ENCODE results near the gene SCN3B.

Gene SCN3B

GRCh38 chr11:123654566-123655081 lies at the start of gene SCN3B:
SCN3B (minus strand) TSS chr11:123654624; CDS start chr11:123653801, 823 bp downstream.
- peak in 3 of 6 experiments; percentile 3 to 9 (median 4) for DNase-seq

DNA sequence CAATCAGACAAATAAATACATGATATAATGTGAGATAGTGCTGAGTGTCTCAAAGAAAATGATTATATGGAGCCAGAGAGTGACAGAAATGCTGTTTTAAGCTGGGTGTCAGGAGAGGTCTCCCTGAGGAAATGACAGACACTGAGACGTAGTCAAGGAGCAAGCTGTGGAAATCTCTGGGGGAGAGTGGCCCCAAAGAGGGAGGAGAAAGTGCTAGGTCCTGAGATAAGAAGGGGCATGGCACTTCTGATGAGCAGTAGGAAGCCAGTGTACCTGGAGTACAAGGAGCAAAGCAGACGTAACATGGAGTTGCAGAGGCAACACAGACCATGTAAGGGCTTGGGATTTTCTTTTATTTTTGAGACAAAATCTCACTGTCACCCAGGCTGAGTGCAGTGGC lies 48.3 kb upstream of the SCN3B start:
- no peak for DNase-seq

GRCh38 chr11:123702139-123702538 lies 47.7 kb upstream of the SCN3B start:
- no peak for DNase-seq

DNA sequence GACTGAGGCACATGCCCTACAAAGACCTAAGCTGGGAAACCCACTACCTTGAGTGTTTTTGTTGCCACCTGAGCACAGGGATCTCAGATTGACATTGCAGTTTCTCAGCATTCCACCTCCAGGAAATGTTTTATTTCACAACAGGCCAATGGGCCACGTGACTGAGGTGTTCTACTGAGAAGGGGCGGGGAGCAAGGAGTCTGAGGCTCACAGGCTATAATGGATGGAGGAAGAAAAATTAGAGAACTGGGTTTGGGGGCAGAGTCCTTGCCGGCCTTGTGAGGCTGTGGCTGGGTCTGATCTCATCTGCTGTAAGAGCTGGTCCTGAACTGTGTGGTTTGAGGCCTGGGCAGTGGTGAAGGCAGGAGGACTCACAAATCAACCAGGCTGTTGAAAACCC lies 46.3 kb upstream of the SCN3B start:
- DNase-seq = no peak

GRCh38 chr11:123698546-123699127 lies 44.2 kb upstream of the SCN3B start:
- DNase-seq = no peak

GRCh38 chr11:123696183-123696582 lies 41.8 kb upstream of the SCN3B start:
- no peak for DNase-seq

- no peak for DNase-seq
Measured at GRCh38 chr11:123695231-123695630, 40.8 kb upstream of the SCN3B start.

- DNase-seq = no peak
Measured at GRCh38 chr11:123694551-123694950, 40.1 kb upstream of the SCN3B start.

DNA sequence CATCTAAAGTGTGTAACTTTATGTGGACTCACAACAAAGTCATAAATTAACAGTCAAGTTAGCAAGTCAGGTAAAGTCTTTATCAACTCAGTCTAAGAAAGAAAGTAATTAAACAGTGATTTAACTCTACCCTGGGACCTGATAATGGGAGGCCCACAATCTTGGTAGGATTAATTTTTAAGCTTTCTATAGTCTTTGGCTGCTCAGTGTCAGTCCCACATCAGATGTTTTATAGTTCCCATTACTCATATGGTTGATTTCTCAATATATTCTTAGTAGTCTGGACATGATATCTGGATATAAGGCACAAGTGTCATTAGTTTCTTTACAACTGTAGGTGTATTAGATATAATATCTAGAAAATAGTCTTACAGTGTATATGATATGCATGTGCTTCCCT lies 38.5 kb upstream of the SCN3B start:
- no peak for DNase-seq

- DNase-seq = no peak
Measured at GRCh38 chr11:123690485-123690884, 36.1 kb upstream of the SCN3B start.

DNA sequence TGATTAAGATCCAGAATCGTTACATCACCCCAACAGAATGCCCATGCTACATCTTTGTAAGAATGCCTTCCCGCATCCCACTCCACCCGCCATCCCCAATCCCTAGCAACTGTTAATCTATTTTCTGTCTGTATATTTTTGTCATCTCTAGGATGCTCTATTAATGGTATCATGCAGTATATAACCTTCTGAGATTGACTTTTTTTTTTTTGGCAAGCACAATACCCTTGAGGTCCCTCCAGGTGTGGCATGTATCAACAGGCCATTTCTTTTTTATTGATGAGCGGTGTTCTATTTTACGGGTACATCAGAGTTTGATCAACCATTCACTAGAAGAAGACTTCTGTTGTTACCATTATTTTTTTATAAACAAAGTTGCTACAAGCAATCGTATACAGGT lies 30.2 kb upstream of the SCN3B start:
- no peak for DNase-seq

DNA sequence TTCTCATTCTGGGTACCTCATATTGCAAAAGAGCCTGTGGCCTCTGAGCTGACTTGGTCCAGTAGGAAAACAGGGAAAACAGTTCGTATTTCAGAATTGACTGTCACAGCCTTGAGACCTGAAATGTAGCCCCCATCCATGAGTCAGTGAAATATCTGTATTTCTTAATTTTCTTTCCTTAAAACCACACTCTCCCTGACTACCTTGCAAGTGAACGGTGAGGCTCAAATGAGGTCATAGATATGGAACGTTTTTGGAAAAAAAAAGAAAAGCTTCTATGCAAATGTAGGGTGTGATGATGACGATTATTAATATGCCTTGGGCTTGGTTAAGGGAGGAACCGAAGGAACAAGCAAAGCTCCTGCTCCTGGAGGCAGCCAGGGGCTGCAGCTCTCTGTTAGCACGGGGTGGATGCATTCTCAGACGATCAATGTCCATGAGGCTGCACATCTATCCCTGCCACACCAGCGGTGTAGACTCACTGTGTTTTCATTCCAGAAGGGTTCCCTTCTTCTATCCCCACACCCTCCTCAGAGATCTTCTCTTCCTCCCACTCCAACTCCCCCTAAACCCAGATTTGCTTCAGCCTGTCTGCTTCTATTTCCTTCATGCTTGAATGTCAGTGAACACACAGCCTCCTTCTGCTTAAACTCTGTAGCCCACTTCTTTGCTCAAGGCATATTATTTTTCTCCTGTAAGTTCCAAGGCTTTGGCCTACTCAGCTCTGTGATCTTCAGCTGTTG lies 29.2 kb upstream of the SCN3B start:
- no peak for DNase-seq

- DNase-seq = no peak
Measured at GRCh38 chr11:123682696-123683410, 28.4 kb upstream of the SCN3B start.

GRCh38 chr11:123681030-123681429 lies 26.6 kb upstream of the SCN3B start:
- peak in 5 of 6 experiments; percentile 5 to 86 (median 82) for DNase-seq

GRCh38 chr11:123678246-123678645 lies 23.8 kb upstream of the SCN3B start:
- DNase-seq = no peak

DNA sequence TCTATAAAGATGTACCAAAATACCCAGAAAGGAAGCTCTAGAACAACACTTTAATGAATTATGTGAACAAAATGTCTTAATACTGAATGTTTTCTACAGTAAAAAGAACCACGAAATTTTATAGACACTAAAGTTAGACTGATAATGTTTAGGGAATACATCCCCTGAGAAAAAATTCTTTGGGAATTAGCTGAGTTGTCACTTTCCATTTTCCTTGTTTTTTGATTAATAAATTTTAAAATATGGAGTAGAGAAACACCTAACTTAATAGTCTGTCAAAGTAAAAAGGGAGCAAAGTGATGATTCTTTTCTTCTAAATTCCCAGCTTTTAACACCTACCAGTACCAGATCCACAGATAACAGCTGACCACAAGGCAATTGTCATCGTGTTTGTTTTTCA lies 23.1 kb upstream of the SCN3B start:
- DNase-seq = no peak

GRCh38 chr11:123674297-123674696 lies 19.9 kb upstream of the SCN3B start:
- no peak for DNase-seq

GRCh38 chr11:123672568-123672967 lies 18.1 kb upstream of the SCN3B start:
- DNase-seq = no peak

DNA sequence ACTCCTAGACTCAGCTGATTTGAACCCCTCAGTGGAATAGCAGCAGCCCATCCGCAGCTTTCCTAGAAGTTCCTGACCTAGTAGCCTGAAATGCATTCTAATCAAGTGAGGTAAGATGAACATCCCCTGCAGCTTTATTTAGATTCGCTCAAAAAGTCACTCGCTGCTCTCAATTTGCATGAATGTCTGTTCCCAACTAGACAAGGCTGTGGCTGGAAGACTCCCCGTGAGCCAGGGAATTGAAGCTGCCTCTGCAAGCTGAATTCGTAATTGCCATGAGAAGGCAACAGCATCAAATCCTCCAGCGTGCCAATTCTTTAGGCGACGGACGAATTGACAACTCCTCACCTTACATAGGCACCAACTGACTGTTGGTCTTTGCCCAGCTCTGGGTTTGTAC lies 17.1 kb upstream of the SCN3B start:
- no peak for DNase-seq

- no peak for DNase-seq
Measured at GRCh38 chr11:123670081-123670480, 15.7 kb upstream of the SCN3B start.

GRCh38 chr11:123665306-123665705 lies 10.9 kb upstream of the SCN3B start:
- no peak for DNase-seq

DNA sequence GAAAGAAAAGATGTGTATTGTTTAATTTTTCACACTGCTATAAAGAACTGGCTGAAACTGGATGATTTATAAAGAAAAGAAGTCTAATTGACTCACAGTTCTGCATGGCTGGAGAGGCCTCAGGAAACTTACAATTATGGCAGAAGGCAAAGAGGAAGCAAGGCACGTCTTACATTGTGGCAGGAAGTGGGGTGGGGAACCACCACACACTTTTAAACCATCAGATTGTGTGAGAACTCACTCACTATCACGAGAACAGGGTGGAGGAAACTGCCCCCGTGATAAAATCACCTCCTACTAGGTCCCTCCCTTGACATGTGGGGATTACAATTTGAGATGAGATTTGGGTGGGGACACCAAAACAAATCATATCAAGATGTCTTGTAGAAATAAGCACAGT lies 5.5 kb upstream of the SCN3B start:
- peak in 3 of 6 experiments; percentile 31 to 52 (median 41) for DNase-seq

DNA sequence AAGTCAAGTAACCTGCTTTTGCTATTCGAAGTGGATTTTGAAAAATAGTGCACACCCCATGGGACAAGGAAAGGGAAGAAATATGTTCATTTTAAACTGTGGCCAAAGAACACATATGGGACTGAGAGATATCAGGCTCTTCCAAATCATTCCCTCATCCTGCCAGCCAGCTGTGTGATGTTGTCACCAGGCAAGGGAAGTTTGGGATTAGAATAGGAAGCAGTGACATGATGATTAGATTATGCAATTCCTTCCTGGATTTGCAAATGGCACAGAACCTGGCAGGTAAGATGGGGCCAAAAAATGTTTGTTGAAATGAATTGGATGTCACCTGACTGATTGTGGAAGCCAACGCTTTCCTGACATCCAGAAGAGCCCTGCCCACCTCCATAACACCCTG lies 4.9 kb upstream of the SCN3B start:
- no peak for DNase-seq

Measured in stimulated activated naive CD4-positive, alpha-beta T cell (primary cell).